K562 (cell line): ENCODE measurements around the gene NME7. TPM values are rescaled to one million over a fixed set of nuclear protein-coding genes. Genes with fewer than 3 reads are reported as not detected.

Experiments used
- ATAC-seq: fragments of 200-7000 bp; cut with Tn5 transposase; 3 replicates; pipeline ENCODE4 v1.9.1; 2020; ENCODE audit warnings: moderate library complexity
- BruUV-seq: library from RNA; stranded (reverse); fragments of 400-500 nt; replicated peaks from 2 replicates; lab custom pipeline; 2021; lab: Mats Ljungman, UMichigan
- CTCF ChIA-PET: fragments of 300-600 bp; formaldehyde crosslinking; extraction: SDS; loops from one replicate; lab custom pipeline; 2021; ENCODE audit warnings: low intra/inter-chr PET ratio; lab: Yijun Ruan, JAX
- POLR2A ChIA-PET: fragments of 300-600, 350-650 bp; sonication (Branson Sonifier 250); formaldehyde crosslinking; extraction: SDS; loops from one replicate; lab custom pipeline; 2021; ENCODE audit warnings: antibody characterized with exemption, inconsistent platforms; lab: Yijun Ruan, JAX
- DNase-seq, 4 experiments: peaks; one replicate each; pipeline versions ENCODE4 v3.0.0 to v3.0.0-alpha.2; 2011 to 2018; ENCODE audit warnings: low spot score in 3 of 4, mixed read lengths in 3 of 4; ENCODE audit errors: extremely low read depth in 1 of 4
- FAIRE-seq: peaks from 2 replicates; lab custom pipeline; 2011; peaks lifted over from hg19 to GRCh38; lab: Jason Lieb, UNC
- H2AFZ ChIP-seq: 2 replicates; pipeline ENCODE4 v1.6.0; 2011; ENCODE audit warnings: low read depth, low read length, control low read depth, inconsistent platforms
- H3K27ac ChIP-seq: fragments of 200-600 bp; 3 replicates; pipeline ENCODE4 v1.8.0; 2011; ENCODE audit warnings: low read depth, mild to moderate bottlenecking, control low read depth, inconsistent platforms, low read length, moderate library complexity, mixed read lengths; ENCODE audit errors: extremely low read depth
- H3K27me3 ChIP-seq, 2 experiments: fragments of 300-600 bp in 1 of 2; 2 replicates in 1 of 2; 3 replicates in 1 of 2; pipeline versions ENCODE4 v1.6.0 to v1.8.0; 2011; ENCODE audit warnings: inconsistent platforms in 2 of 2, low read length in 2 of 2, mild to moderate bottlenecking in 1 of 2, mixed read lengths in 1 of 2, moderate library complexity in 1 of 2; ENCODE audit not compliant: control insufficient read depth in 2 of 2, insufficient read depth in 2 of 2
- H3K36me3 ChIP-seq: fragments of 300-600 bp; 3 replicates; pipeline ENCODE4 v1.8.0; 2011; ENCODE audit warnings: mild to moderate bottlenecking, low read length, inconsistent platforms; ENCODE audit not compliant: control insufficient read depth, insufficient read depth
- H3K4me1 ChIP-seq, 2 experiments: fragments of 200-600 bp in 1 of 2; replicated peaks in 1 of 2; 2 replicates in 1 of 2; 3 replicates in 1 of 2; pipeline versions ENCODE4 v1.5.1 to v1.8.0; 2011; ENCODE audit warnings: inconsistent platforms in 2 of 2, low read length in 2 of 2, mild to moderate bottlenecking in 1 of 2, mixed read lengths in 1 of 2, moderate library complexity in 1 of 2; ENCODE audit not compliant: control insufficient read depth in 2 of 2, insufficient read depth in 2 of 2
- H3K4me2 ChIP-seq: 2 replicates; pipeline ENCODE4 v1.6.1; 2011; ENCODE audit warnings: low read length, control low read depth, inconsistent platforms, mixed read lengths; ENCODE audit not compliant: insufficient read depth
- H3K4me3 ChIP-seq: fragments of 200-600 bp; sonication (generic), shearing (Covaris generic); 2 replicates; pipeline ENCODE4 v1.5.1; 2016; ENCODE audit warnings: control low read depth, inconsistent platforms
- H3K79me2 ChIP-seq: fragments of 200-600 bp; 3 replicates; pipeline ENCODE4 v1.8.0; 2011; ENCODE audit warnings: low read length, inconsistent platforms; ENCODE audit not compliant: control insufficient read depth, insufficient read depth
- H3K9ac ChIP-seq, 2 experiments: 2 replicates each; pipeline versions ENCODE4 v1.6.0 to v1.6.1; 2011; ENCODE audit warnings: low read depth in 2 of 2, low read length in 2 of 2, control low read depth in 1 of 2, inconsistent platforms in 1 of 2, mild to moderate bottlenecking in 1 of 2, mixed read lengths in 1 of 2; ENCODE audit not compliant: insufficient read depth in 1 of 2
- H3K9me1 ChIP-seq: one replicate; pipeline ENCODE4 v1.6.0; 2011; ENCODE audit warnings: inconsistent platforms, mild to moderate bottlenecking, low read length, moderate library complexity; ENCODE audit not compliant: control insufficient read depth, insufficient read depth
- H3K9me3 ChIP-seq: replicated peaks from 2 replicates; pipeline ENCODE4 v1.5.1; 2011; ENCODE audit warnings: low read depth, low read length, inconsistent platforms; ENCODE audit not compliant: control insufficient read depth, insufficient read depth
- H4K20me1 ChIP-seq: replicated peaks from 2 replicates; pipeline ENCODE4 v1.6.1; 2011; ENCODE audit warnings: low read length, inconsistent platforms, mixed read lengths; ENCODE audit not compliant: control insufficient read depth, insufficient read depth
- CBX5 ChIP-seq: IDR thresholded peaks from 2 replicates; pipeline ENCODE4 v1.6.1; 2014; ENCODE audit warnings: low read depth, borderline replicate concordance
- NKRF ChIP-seq: fragments of 450-650 bp; IDR thresholded peaks from 2 replicates; pipeline ENCODE4 v1.6.1; 2016; ENCODE audit warnings: borderline replicate concordance
- POLR2A ChIP-seq: fragments of 450-650 bp; conservative IDR thresholded peaks from 2 replicates; pipeline ENCODE4 v1.6.1; 2016
- TFE3 ChIP-seq: fragments of 450-650 bp; formaldehyde crosslinking; IDR thresholded peaks from 2 replicates; pipeline ENCODE4 v1.4.0; 2020; ENCODE audit warnings: mild to moderate bottlenecking, mixed read lengths
- ZSCAN29 ChIP-seq: fragments of 450-650 bp; IDR thresholded peaks from 2 replicates; pipeline ENCODE4 v1.6.1; 2017
- in situ Hi-C: fragments of 300-500 bp; cut with MboI; formaldehyde crosslinking; loops from 4 replicates; pipeline ENCODE4 v1.15.0; 2018; ENCODE audit warnings: inconsistent platforms, mixed read lengths
- intact Hi-C: fragments of 100-400 bp; cut with micrococcal nuclease; formaldehyde crosslinking; loops from 2 replicates; pipeline ENCODE4 v1.14.2; 2022
- polyA plus RNA-seq, 8 experiments: library from polyadenylated mRNA; depleted of rRNA in 4 of 8; stranded (reverse) in 5 of 8; unstranded in 3 of 8; fragments of >200 nt; fragmentation: Nextera tagmentation in 2 of 8; fragmentation: Illumina TruSeq in 1 of 8; extraction: Ambion mirVana in 2 of 8; extraction: Trizol in 1 of 8; gene quantifications; 2 replicates each; pipeline versions ENCODE4 v1.2.1 to v1.2.3, GENCODE V29; 2011 to 2014; ENCODE audit warnings: inconsistent platforms in 1 of 8, missing spikeins in 1 of 8
- total RNA-seq, 7 experiments: library from RNA; depleted of rRNA in 6 of 7; stranded (reverse); fragments of >200 nt in 6 of 7; fragmentation: Illumina TruSeq in 2 of 7; extraction: Trizol in 2 of 7; gene quantifications; 2 replicates each; pipeline versions ENCODE4 v1.2.1 to v1.2.3, GENCODE V29; 2011 to 2021; ENCODE audit warnings: low replicate concordance in 1 of 7

The NME7 gene
- total and polyA plus RNA-seq, 9 of the 15 experiments (the other 6 are each of a cell fraction or from before 2014, with no cell fraction given): 7.9 to 43.2 (median 23.9) TPM

GRCh38 chr1:169204157-169204556 lies 163.4 kb downstream of the NME7 start:
- Histone ChIP-seq H3K4me2 (no peak overlapping the region), H3K4me1 (no peaks in the 10 kb centered on the region), H3K9me3 (no peaks in the 10 kb centered on the region), H3K36me3 (no peaks in the 10 kb centered on the region), H3K9ac (no peak overlapping the region), H2AFZ (no peak overlapping the region), H3K79me2 (no peaks in the 10 kb centered on the region), H3K27me3 (no peaks in the 10 kb centered on the region), H3K9me1 (no peaks in the 10 kb centered on the region), H3K27ac (no peak overlapping the region), H3K4me3 (no peak overlapping the region), H4K20me1 (no peaks in the 10 kb centered on the region)
- peak; percentile 63 for TF ChIP-seq TFE3 (CRISPR knock-in tag)
- no peak for TF ChIP-seq POLR2A
- no peak for TF ChIP-seq ZSCAN29
- no peak for TF ChIP-seq CBX5
- TF ChIP-seq NKRF: no peak
- in situ Hi-C loops: no loop called here
- intact Hi-C loops: no loop called here
- ATAC-seq (no peak), FAIRE-seq (no peak), DNase-seq (no peak)
- no TSS peak for BruUV-seq
- CTCF ChIA-PET: no interaction called here
- POLR2A ChIA-PET: interaction anchor here (1.0 kb wide), 1 partner anchor 133 kb away, joined by 3 read pairs; no protein-coding TSS in a partner anchor
